Left ventricle myocardium inferior (tissue), 1 donor: ENCODE measurements around the gene PIGS. TPM values are rescaled to one million over a fixed set of nuclear protein-coding genes. Genes with fewer than 3 reads are reported as not detected.

Source experiments
- DNase-seq: peaks from one replicate; pipeline ENCODE4 v3.0.0-alpha.2; 2020
- H3K27ac ChIP-seq: fragments of 200-600 bp; replicated peaks from 2 replicates; pipeline ENCODE4 v1.8.0; 2021
- H3K27me3 ChIP-seq: fragments of 200-600 bp; 2 replicates; pipeline ENCODE4 v1.8.0; 2021; ENCODE audit warnings: low read depth
- H3K36me3 ChIP-seq: fragments of 200-600 bp; 2 replicates; pipeline ENCODE4 v1.8.0; 2021
- H3K4me1 ChIP-seq: fragments of 200-600 bp; 2 replicates; pipeline ENCODE4 v1.8.0; 2021
- H3K4me3 ChIP-seq: fragments of 200-600 bp; 2 replicates; pipeline ENCODE4 v1.8.0; 2021; ENCODE audit warnings: mild to moderate bottlenecking, moderate library complexity
- H3K9me3 ChIP-seq: fragments of 200-600 bp; replicated peaks from 2 replicates; pipeline ENCODE4 v1.8.0; 2021
- intact Hi-C: fragments of 100-400 bp; cut with micrococcal nuclease; formaldehyde crosslinking; loops from one replicate; pipeline ENCODE4 v1.11.0; 2022
- total RNA-seq: library from RNA; stranded (reverse); fragmentation: NEBNext Ultra II Directional; extraction: Animal tissue kit (Norgen Biotek cat#: 25700); gene quantifications from one replicate; pipeline ENCODE4 v1.2.1, GENCODE V29; 2021
- TF ChIP-seq, protein P1 (sequence below): fragments of 200-600 bp; IDR thresholded peaks from 2 replicates; pipeline ENCODE4 v1.8.0; 2021; ENCODE audit warnings: antibody characterized with exemption, mild to moderate bottlenecking, borderline replicate concordance
- donor health status: DM: no; HTN: yes; CAD: no; lungs with severe emphysema.

The PIGS gene
- total RNA-seq, 1 donor from 2014 or later = 38.2 TPM

DNA sequence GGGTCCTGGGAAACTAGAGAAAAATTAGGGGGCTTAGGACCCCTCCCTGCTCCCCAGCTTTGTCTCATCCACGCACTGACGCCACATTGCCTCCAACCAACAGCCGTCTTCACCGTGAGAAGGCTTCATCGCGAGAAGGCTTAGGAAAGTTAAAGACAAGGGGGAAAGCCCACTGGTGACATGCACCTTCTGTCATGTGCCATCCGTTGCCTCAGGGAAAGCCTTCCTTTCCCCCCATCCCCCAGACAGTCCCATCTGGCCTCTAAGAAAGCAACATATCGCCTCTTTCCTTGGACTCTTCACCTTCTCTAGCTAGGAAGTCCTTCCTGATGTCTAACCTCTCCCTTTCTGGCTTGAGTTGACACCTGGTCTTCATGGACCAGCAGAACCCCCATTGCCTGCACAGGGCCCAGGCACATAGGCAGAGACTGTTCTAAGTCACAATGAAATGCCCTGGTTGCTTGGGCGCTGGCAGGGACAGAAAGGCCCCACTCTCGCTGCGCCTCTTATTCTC is 63.1 kb downstream of the PIGS start:
- H3K27ac ChIP-seq = no peak overlapping the region
- TF ChIP-seq, protein P1, sequence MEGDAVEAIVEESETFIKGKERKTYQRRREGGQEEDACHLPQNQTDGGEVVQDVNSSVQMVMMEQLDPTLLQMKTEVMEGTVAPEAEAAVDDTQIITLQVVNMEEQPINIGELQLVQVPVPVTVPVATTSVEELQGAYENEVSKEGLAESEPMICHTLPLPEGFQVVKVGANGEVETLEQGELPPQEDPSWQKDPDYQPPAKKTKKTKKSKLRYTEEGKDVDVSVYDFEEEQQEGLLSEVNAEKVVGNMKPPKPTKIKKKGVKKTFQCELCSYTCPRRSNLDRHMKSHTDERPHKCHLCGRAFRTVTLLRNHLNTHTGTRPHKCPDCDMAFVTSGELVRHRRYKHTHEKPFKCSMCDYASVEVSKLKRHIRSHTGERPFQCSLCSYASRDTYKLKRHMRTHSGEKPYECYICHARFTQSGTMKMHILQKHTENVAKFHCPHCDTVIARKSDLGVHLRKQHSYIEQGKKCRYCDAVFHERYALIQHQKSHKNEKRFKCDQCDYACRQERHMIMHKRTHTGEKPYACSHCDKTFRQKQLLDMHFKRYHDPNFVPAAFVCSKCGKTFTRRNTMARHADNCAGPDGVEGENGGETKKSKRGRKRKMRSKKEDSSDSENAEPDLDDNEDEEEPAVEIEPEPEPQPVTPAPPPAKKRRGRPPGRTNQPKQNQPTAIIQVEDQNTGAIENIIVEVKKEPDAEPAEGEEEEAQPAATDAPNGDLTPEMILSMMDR = no peak
- intact Hi-C loops = no loop called here
- peaks cover 88% of the 10 kb centered on the region for H3K27me3 ChIP-seq
- DNase-seq = no peak
- H3K4me3 ChIP-seq = no peak overlapping the region
- H3K36me3 ChIP-seq = no peaks in the 10 kb centered on the region
- no peaks in the 10 kb centered on the region for H3K9me3 ChIP-seq
- H3K4me1 ChIP-seq = no peaks in the 10 kb centered on the region

DNA sequence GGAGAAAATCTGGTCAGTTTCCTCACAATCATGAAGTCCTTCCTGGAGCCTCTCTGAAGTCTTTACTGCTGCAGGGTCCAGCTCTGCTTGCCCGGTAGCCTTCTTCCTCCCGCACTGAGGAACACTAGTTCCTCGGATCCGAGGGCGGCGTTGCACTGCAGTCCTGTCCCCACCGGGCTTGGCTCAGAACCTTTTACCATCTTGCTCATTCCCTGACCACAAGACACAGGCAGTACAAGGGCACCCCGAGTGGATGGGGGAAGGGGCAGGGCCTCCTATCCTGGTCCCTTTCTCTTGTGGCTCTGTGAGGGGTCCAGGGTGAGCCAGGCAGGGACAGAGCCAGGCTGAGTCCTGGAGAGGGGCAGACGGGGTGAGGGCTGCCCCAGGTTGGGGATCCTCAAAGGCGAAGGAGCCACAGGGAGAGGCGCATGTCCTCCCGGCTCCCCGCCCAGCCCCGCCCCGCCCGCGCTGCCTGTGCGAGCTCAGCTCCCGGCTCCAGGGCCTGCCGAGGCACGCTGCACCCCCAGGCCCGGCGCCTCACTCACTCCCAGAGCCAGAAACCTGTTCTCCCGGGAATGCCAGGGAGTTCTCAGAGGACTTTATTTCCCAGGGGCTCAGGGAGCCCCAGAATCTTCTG is 63.6 kb downstream of the PIGS start:
- Histone ChIP-seq H3K36me3 (no peaks in the 10 kb centered on the region), H3K4me1 (no peaks in the 10 kb centered on the region), H3K27me3 (peaks cover 82% of the 10 kb centered on the region), H3K27ac (no peak overlapping the region), H3K4me3 (no peak overlapping the region), H3K9me3 (no peaks in the 10 kb centered on the region)
- intact Hi-C loops = no loop called here
- TF ChIP-seq, protein P1 = no peak
- no peak for DNase-seq

DNA sequence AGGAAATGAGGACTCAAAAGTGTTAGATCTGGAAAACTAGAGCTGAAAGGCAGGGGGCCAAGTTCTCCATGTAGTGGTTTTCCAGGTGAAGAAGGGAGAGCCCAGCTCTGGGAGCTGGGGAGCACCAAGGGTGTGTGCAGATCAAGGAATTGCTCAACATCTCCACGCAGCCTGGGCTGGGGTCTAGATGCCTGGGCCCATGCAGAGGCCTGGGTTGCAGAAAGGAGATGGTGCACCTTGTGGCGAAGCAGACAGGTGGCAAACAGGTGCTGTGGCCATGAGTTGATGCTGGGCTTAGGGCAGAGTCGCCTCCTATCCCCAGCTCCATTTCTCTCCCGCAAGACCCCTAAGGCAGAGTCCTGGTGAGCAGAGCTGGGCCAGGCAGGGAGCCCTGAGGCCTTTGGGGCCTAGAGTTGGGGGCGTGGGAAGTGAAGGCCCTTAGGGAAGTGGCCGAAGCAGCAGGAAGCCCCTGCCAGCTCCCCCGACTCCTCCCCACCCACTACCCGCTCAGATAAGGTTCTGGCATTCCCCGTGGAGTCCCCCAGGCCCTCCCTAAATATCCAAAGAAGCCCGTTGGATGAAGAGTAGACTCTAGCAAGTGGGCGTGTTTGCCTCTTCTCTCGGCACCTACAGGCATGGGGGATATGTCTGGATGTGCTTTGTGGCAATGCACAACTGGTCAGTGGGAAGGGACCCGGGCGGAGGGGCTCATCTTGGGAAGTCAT is 64.4 kb downstream of the PIGS start:
- H3K27me3 ChIP-seq = peaks cover 75% of the 10 kb centered on the region
- H3K4me3 ChIP-seq = no peak overlapping the region
- TF ChIP-seq, protein P1 = no peak
- no peak for DNase-seq
- H3K9me3 ChIP-seq = no peaks in the 10 kb centered on the region
- intact Hi-C loops = no loop called here
- H3K4me1 ChIP-seq = no peaks in the 10 kb centered on the region
- H3K27ac ChIP-seq = no peak overlapping the region
- no peaks in the 10 kb centered on the region for H3K36me3 ChIP-seq

DNA sequence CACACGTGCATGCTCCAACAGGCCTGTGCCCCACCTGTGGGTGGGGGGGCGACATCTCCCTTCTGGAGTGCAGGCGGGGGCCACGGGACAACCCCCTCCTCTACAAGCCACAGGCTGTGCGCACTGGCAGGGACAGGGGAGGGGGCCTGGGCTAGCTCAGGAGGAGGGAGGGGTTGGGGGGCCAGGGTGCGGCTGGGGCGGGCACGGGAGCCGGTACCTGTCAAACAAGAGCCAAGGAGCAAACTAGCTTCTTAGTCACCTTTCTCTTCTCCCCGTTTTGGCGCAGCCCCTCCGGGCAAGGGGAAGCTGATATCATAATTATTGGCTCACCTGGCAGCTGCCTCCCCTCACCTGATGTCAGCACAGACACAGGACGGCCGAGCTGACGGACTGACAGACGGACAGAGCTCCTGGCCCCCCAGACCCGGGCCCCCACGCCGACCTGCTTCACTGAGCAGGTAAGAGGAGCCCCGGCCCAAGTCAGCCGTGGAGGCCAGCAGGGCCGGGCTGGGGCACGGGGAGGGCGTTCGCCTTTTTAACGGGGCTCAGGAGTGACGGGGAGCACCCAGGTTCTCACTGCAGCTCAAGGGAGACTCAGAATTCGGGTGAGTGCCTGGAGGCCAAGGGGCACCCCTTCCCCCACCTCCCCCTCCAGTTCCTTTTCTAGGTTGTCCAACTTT is 65.2 kb downstream of the PIGS start, which contains the start of gene FOXN1:
Gene FOXN1, plus strand, starts transcription at position 363 of the 680 bp plus-strand sequence. CDS start 17,622 bp downstream, outside the sequence.
- peaks cover 67% of the 10 kb centered on the region for H3K27me3 ChIP-seq
- DNase-seq = no peak
- no peak within 1 kb of the TSS for H3K27ac ChIP-seq
- H3K4me1 ChIP-seq = peaks cover 6% of the 10 kb centered on the region
- TF ChIP-seq, protein P1 = no peak
- intact Hi-C loops = no loop called here
- no peaks in the 10 kb centered on the region for H3K9me3 ChIP-seq
- H3K36me3 ChIP-seq = no peaks in the 10 kb centered on the region
- H3K4me3 ChIP-seq = no peak within 1 kb of the TSS

DNA sequence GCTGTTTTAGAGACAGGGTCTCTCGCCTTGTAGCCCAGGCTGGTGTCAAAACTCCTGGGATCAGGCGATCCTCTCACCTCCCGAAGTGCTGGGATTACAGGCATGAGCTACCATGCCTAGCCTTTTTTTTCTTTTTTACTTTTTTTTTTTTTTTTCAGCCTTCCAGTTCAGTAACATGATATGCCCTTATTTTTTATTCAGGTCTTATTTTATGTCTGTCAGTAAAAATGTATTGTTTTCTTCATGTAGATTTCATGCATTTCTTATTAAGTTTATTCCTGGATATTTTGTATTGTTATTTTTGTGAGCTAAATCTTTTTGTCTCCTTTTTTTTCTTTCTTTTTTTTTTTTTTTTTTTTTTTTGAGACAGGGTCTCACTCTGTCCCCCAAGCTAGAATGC is 67.9 kb downstream of the PIGS start:
- Histone ChIP-seq H3K4me3 (no peak overlapping the region), H3K9me3 (no peaks in the 10 kb centered on the region), H3K27ac (no peak overlapping the region), H3K27me3 (peaks cover 46% of the 10 kb centered on the region), H3K4me1 (peaks cover 8% of the 10 kb centered on the region), H3K36me3 (no peaks in the 10 kb centered on the region)
- TF ChIP-seq, protein P1 = no peak
- no peak for DNase-seq
- intact Hi-C loops = no loop called here
